ENCODE data around the gene UPK3A.
A peak's percentile ranks its signal among the peaks of the same experiment; 100 is the strongest.
"Not testable (repeated sequence)": the region's sequence is repeated elsewhere in the genome, so short reads cannot be mapped to it uniquely, and the experiment has no call there.

Gene UPK3A

GRCh38 chr22:45286854-45287551 is 2.3 kb downstream of the UPK3A start:
- H3K27ac Mint-ChIP-seq: peak overlapping the region; percentile 16
- no peak for DNase-seq

GRCh38 chr22:45290410-45290936 is 5.7 kb downstream of the UPK3A start:
- H3K4me1 Mint-ChIP-seq: peaks cover 14% of the 10 kb centered on the region
- DNase-seq (no peak), ATAC-seq (no peak)
- H3K27me3 Mint-ChIP-seq: peaks cover 3% of the 10 kb centered on the region
- H3K27ac Mint-ChIP-seq: no peak overlapping the region
- H3K36me3 Mint-ChIP-seq (ENCODE audit: low read depth): no peaks in the 10 kb centered on the region
- no peaks in the 10 kb centered on the region for H3K9me3 Mint-ChIP-seq
- no peak overlapping the region for H3K4me3 Mint-ChIP-seq

More at GRCh38 chr22:45286854-45287551, 2.3 kb downstream of the UPK3A start:
- Mint-ChIP-seq H3K4me3 (no peak overlapping the region), H3K27me3 (peaks cover 26% of the 10 kb centered on the region), H3K36me3 (ENCODE audit: low read depth) (no peaks in the 10 kb centered on the region), H3K9me3 (no peaks in the 10 kb centered on the region), H3K4me1 (peaks cover 13% of the 10 kb centered on the region)
- ATAC-seq: no peak

GRCh38 chr22:45291061-45291930 is 6.5 kb downstream of the UPK3A start:
- Mint-ChIP-seq H3K4me3 (no peak overlapping the region), H3K27me3 (peaks cover 2% of the 10 kb centered on the region), H3K27ac (no peak overlapping the region), H3K4me1 (peaks cover 19% of the 10 kb centered on the region), H3K9me3 (no peaks in the 10 kb centered on the region), H3K36me3 (ENCODE audit: low read depth) (no peaks in the 10 kb centered on the region)
- DNase-seq (no peak), ATAC-seq (no peak)

GRCh38 chr22:45291931-45292290 is 7.2 kb downstream of the UPK3A start:
- no peaks in the 10 kb centered on the region for H3K9me3 Mint-ChIP-seq
- H3K27me3 Mint-ChIP-seq: peaks cover 2% of the 10 kb centered on the region
- H3K4me3 Mint-ChIP-seq: no peak overlapping the region
- H3K36me3 Mint-ChIP-seq (ENCODE audit: low read depth): no peaks in the 10 kb centered on the region
- ATAC-seq (no peak), DNase-seq (no peak)
- no peak overlapping the region for H3K27ac Mint-ChIP-seq
- peaks cover 23% of the 10 kb centered on the region for H3K4me1 Mint-ChIP-seq

- Mint-ChIP-seq H3K27me3 (peaks cover 2% of the 10 kb centered on the region), H3K4me1 (peaks cover 23% of the 10 kb centered on the region), H3K9me3 (no peaks in the 10 kb centered on the region), H3K36me3 (ENCODE audit: low read depth) (no peaks in the 10 kb centered on the region), H3K27ac (no peak overlapping the region), H3K4me3 (no peak overlapping the region)
- DNase-seq: no peak
- ATAC-seq: no peak
Measured at GRCh38 chr22:45292731-45293442, 8.1 kb downstream of the UPK3A start.

- H3K9me3 Mint-ChIP-seq: no peaks in the 10 kb centered on the region
- peaks cover 2% of the 10 kb centered on the region for H3K27me3 Mint-ChIP-seq
- H3K36me3 Mint-ChIP-seq (ENCODE audit: low read depth): no peaks in the 10 kb centered on the region
- no peak for ATAC-seq
- peaks cover 19% of the 10 kb centered on the region for H3K4me1 Mint-ChIP-seq
- no peak overlapping the region for H3K27ac Mint-ChIP-seq
- no peak overlapping the region for H3K4me3 Mint-ChIP-seq
- DNase-seq: no peak
Measured at GRCh38 chr22:45294030-45294429, 9.3 kb downstream of the UPK3A start.

- DNase-seq; H3K27me3 Mint-ChIP-seq; H3K4me3 Mint-ChIP-seq; H3K27ac Mint-ChIP-seq; H3K36me3 Mint-ChIP-seq (ENCODE audit: low read depth); H3K9me3 Mint-ChIP-seq; ATAC-seq: not testable (repeated sequence)
- peaks cover 19% of the 10 kb centered on the region for H3K4me1 Mint-ChIP-seq
Measured at GRCh38 chr22:45295004-45295403, 10.3 kb downstream of the UPK3A start.

- peaks cover 19% of the 10 kb centered on the region for H3K4me1 Mint-ChIP-seq
- H3K36me3 Mint-ChIP-seq (ENCODE audit: low read depth): no peaks in the 10 kb centered on the region
- H3K27me3 Mint-ChIP-seq: peaks cover 2% of the 10 kb centered on the region
- H3K9me3 Mint-ChIP-seq: no peaks in the 10 kb centered on the region
- H3K4me3 Mint-ChIP-seq: no peak overlapping the region
- no peak for ATAC-seq
- no peak overlapping the region for H3K27ac Mint-ChIP-seq
- no peak for DNase-seq
Measured at GRCh38 chr22:45295492-45295891, 10.7 kb downstream of the UPK3A start.

GRCh38 chr22:45296628-45297297 is 12.0 kb downstream of the UPK3A start:
- H3K4me1 Mint-ChIP-seq: peaks cover 19% of the 10 kb centered on the region
- no peak for DNase-seq
- H3K4me3 Mint-ChIP-seq: no peak overlapping the region
- ATAC-seq: no peak
- H3K27me3 Mint-ChIP-seq: peaks cover 2% of the 10 kb centered on the region
- H3K36me3 Mint-ChIP-seq (ENCODE audit: low read depth): no peaks in the 10 kb centered on the region
- H3K9me3 Mint-ChIP-seq: no peaks in the 10 kb centered on the region
- peak overlapping the region; percentile 52 for H3K27ac Mint-ChIP-seq

GRCh38 chr22:45298934-45299505 is 14.3 kb downstream of the UPK3A start:
- Mint-ChIP-seq H3K4me1 (peaks cover 25% of the 10 kb centered on the region), H3K36me3 (ENCODE audit: low read depth) (no peaks in the 10 kb centered on the region), H3K27ac (no peak overlapping the region), H3K9me3 (no peaks in the 10 kb centered on the region), H3K27me3 (no peaks in the 10 kb centered on the region), H3K4me3 (no peak overlapping the region)
- ATAC-seq (no peak), DNase-seq (no peak)

- H3K27ac Mint-ChIP-seq: no peak overlapping the region
- H3K9me3 Mint-ChIP-seq: no peaks in the 10 kb centered on the region
- no peaks in the 10 kb centered on the region for H3K36me3 Mint-ChIP-seq (ENCODE audit: low read depth)
- H3K4me3 Mint-ChIP-seq: no peak overlapping the region
- DNase-seq: no peak
- H3K4me1 Mint-ChIP-seq: peaks cover 8% of the 10 kb centered on the region
- no peaks in the 10 kb centered on the region for H3K27me3 Mint-ChIP-seq
- ATAC-seq: no peak
Measured at GRCh38 chr22:45302751-45303150, 18.0 kb downstream of the UPK3A start.

- Mint-ChIP-seq H3K36me3 (ENCODE audit: low read depth) (no peaks in the 10 kb centered on the region), H3K27ac (no peak overlapping the region), H3K4me1 (peaks cover 9% of the 10 kb centered on the region), H3K27me3 (no peaks in the 10 kb centered on the region), H3K4me3 (no peak overlapping the region), H3K9me3 (no peaks in the 10 kb centered on the region)
- no peak for ATAC-seq
- no peak for DNase-seq
Measured at GRCh38 chr22:45303181-45303580, 18.4 kb downstream of the UPK3A start.

- DNase-seq (no peak), ATAC-seq (no peak)
- H3K27ac Mint-ChIP-seq: no peak overlapping the region
- no peaks in the 10 kb centered on the region for H3K9me3 Mint-ChIP-seq
- H3K27me3 Mint-ChIP-seq: no peaks in the 10 kb centered on the region
- no peak overlapping the region for H3K4me3 Mint-ChIP-seq
- peaks cover 22% of the 10 kb centered on the region for H3K4me1 Mint-ChIP-seq
- no peaks in the 10 kb centered on the region for H3K36me3 Mint-ChIP-seq (ENCODE audit: low read depth)
Measured at GRCh38 chr22:45304971-45305370, 20.2 kb downstream of the UPK3A start.
